Measurements from ENCODE around the gene UGT1A3.

Gene UGT1A3

DNA sequence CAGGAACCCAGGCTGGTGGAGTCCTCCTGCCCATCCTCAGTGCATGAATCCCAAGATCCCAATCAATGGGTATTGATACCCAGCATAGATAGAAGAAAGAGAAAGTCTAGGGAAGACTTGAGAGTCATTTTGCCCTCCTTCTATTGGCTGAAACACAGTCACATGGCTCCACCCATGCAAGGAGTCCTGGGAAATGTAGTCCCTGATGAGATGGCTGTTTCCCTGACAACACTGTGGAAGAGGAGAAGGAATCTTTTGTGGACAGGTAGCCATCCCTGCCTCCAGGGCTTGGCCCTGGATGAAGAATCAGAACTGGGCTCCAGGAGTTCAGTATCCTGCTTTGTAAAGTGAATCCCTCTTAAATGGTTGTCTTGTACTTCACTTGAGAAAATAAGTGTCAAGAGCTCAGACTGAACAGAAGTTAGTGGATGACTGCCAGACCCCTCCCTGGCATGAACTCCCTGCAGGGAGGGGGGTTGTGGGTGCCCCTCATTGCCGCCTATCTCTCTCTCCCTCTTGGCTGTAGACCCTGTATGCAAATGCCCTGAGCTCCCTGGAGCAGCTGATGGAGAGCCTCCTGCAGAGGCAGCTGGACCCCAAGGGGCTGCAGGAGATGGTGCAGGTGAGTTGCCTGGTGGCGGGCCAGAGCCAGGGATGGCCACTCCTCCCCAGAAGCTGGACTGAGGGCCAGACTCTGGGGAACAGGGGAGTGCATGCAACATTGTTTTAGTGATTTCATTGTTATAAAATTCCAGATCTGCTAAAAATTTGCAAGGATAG is 85.4 kb downstream of the UGT1A3 start:
- in situ Hi-C loops (cut with MboI; ENCODE audit: low sequenced_read_pairs), result no loop called here

GRCh38 chr2:233815861-233816260 is 87.0 kb downstream of the UGT1A3 start:
- in situ Hi-C loops (cut with MboI; ENCODE audit: low sequenced_read_pairs), result no loop called here

DNA sequence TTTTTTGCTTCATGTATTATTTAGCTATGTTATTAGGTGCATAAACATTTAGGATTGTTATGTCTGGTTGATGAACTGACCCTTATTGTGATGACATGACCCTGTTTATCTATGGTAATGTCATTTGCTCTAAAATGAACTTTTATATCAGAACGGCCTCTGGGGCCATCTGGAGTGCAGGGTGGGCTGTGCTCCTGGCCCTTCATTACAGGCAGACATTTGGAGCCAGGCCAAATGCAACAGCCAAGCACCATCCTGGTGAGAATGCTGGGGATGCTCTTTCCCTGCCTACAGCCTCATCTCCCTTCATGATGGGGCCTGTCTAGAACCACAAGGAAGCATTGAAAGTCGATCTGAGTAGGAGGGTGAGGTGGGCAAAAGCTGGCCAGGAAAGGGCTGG is 87.5 kb downstream of the UGT1A3 start:
- in situ Hi-C loops (cut with MboI; ENCODE audit: low sequenced_read_pairs), result no loop called here

- in situ Hi-C loops (cut with MboI; ENCODE audit: low sequenced_read_pairs), result no loop called here
Observed at GRCh38 chr2:233816771-233817170, 87.9 kb downstream of the UGT1A3 start.

GRCh38 chr2:233817361-233817911 is 88.6 kb downstream of the UGT1A3 start:
- in situ Hi-C loops (cut with MboI; ENCODE audit: low sequenced_read_pairs), result no loop called here

- in situ Hi-C loops (cut with MboI; ENCODE audit: low sequenced_read_pairs), result no loop called here
Observed at GRCh38 chr2:233817995-233818638, 89.3 kb downstream of the UGT1A3 start.

GRCh38 chr2:233818639-233819621 is 90.1 kb downstream of the UGT1A3 start:
- in situ Hi-C loops (cut with MboI; ENCODE audit: low sequenced_read_pairs), result no loop called here

- in situ Hi-C loops (cut with MboI; ENCODE audit: low sequenced_read_pairs), result no loop called here
Observed at GRCh38 chr2:233819884-233820773, 91.3 kb downstream of the UGT1A3 start.

DNA sequence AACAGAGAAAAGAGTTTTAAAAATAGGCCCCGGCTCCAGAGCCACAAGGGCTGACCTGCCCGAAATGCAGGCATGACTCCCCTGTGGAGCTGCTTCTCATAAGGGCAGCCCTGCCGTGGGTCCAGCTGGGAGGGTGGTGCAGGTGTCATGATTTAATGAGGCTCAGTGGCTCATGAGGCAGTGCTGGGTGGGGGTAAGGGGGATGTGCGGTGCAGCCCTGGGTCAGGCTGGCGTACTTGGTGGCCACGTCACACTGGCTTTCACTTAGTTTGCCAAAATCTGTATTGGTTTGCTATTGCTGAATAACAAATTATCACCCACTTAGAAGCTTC is 91.9 kb downstream of the UGT1A3 start:
- in situ Hi-C loops (cut with MboI; ENCODE audit: low sequenced_read_pairs), result no loop called here

DNA sequence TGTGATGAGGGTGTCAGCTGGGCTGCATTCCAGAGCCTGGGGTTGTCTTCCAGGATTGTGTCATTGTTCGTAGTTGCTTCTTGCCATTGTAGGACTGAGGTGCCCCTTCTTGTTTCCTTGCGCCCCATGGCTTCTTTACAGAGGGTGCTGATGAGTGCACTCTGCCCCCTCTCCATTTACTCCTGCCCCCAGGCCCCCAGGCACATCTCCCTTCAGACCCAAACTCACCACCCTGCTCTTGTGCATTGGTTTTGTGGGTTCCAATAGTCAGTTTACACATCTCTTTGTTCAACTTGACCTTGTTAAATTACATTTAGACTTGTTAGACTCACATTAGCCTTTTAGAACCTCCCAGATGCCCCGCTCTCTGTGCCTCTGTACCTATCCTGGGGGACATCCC is 92.4 kb downstream of the UGT1A3 start:
- in situ Hi-C loops (cut with MboI; ENCODE audit: low sequenced_read_pairs), result no loop called here

DNA sequence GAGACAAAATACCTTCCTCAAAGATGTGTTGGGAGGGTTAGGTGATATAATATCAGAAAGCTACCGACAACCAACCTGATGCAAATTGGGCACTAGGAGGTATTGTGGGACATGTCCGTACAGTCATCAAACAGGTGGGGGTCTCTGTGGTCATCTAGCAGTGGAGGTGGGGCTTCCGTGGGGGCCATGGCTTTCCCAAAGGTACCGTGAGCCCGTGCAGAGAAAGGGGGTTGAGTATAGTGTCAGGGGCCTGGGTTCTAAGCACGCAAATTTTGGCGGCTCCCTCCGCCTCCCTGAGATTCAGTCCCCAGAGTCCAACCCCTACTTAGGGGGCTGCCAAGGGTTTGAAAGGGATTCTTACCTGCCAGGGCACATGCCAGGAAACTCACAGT is 92.9 kb downstream of the UGT1A3 start:
- in situ Hi-C loops (cut with MboI; ENCODE audit: low sequenced_read_pairs), result no loop called here

DNA sequence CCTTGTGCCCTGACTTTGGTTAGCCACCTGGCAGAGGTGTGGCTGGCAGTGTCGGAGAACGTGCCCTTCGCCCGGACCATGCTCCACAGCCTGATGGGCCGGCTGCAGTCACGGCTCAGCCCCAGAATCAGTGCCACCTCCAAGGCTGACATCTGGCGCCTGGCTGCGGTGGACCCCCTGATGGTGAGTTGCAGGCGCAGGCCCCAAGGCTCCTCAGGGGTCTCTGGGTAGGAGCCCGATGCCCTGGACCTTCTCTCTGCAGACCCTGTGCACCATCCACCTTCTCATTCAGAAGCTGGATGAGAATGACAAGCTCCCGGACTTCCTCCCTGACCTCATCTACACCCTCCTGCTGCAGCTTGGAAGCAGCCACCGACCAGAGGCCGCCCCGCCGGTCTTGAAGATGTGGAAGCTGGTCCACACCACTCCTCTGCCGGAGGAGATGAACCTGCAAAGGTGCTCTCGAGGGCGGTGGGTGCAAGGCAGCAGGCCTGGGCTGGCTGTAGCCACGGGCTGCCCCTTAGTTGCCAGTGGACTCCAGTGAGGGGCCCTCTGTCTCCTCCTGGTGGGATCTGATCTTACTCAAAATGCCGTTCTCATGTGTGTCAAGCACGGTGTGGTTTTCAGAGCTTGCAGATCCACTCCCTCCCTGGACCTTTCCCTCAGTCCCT is 93.4 kb downstream of the UGT1A3 start:
- in situ Hi-C loops (cut with MboI; ENCODE audit: low sequenced_read_pairs), result no loop called here

Data from HL-60/S4 treated with phorbol 12-myristate 13-acetate at 8.2 ng/mL for 4 days and 3 days (cell line).